Inflammatory macrophage treated with lipopolysaccharide for 1 hour (primary cell): ENCODE results near the gene AMZ1.
"Not testable (repeated sequence)": the region's sequence is repeated elsewhere in the genome, so short reads cannot be mapped to it uniquely, and the experiment has no call there.

Source experiments
- DNase-seq, 2 donors: peaks; one replicate each; pipeline ENCODE4 v3.0.0-alpha.2; 2020 to 2022

Gene AMZ1

GRCh38 chr7:2692543-2692942 lies 4.5 kb downstream of the AMZ1 start:
- no peak for DNase-seq

- DNase-seq, result peak; percentile 88 to 95
These were observed 5.6 kb downstream of the AMZ1 start for GRCh38 chr7:2693420-2694121.

DNA sequence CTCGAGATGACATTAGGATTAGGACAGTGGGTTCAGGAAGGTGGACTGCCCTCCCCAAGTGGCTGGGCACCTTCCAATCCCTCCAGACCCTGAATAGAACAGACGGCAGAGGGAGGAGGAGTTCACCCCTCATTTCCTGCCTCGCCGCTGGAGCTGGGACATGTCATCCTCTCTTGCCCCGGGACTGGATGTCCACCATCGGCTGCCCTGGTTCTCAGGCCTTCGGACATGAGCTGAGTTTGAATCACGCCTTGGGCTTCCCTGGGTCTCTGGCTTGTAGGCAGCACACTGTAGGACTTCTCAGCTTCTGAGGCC lies 6.1 kb downstream of the AMZ1 start:
- not testable (repeated sequence) for DNase-seq

- DNase-seq, result no peak
These were observed 10.7 kb downstream of the AMZ1 start for GRCh38 chr7:2698581-2699288.

DNA sequence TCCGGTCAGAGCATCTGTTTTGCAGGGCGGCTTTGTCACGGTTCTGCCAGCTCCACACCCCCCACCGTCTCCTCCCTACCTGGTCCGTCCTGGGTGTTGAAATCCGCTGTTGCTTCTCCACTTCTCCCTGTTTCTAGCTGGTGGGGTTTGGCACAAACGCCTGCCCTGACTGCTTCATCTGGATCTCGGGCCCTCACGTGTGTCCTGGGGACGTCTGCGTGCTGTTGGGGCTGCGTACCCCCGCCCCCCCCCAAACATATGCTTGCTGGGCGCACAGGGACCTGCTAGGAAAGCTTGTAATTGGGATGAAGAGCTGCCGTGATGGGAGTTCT lies 11.3 kb downstream of the AMZ1 start:
- DNase-seq, result no peak

- no peak for DNase-seq
These were observed 12.3 kb downstream of the AMZ1 start for GRCh38 chr7:2700141-2700850.

- no peak for DNase-seq
These were observed 13.4 kb downstream of the AMZ1 start for GRCh38 chr7:2701424-2701823.

- peak in 1 of 2 donors; percentile 40 for DNase-seq
These were observed 14.0 kb downstream of the AMZ1 start for GRCh38 chr7:2701832-2702593.

DNA sequence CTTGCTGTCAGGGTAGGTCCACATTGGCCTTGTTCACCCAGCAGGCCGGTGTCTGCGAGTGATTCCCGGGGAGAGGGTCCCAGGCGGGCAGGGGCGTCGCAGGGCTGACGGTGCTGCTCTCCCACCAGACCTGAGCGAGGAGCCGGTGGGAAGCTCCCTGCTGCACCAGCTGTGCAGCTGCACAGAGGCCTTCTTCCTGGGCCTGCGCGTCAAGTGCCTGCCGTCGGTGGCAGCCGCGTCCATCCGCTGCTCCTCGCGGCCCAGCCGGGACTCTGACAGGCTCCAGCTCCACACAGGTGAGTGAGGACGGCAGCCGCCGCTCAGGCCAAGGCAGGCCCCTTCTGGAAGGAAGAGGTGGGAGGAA lies 14.6 kb downstream of the AMZ1 start:
- no peak for DNase-seq

DNA sequence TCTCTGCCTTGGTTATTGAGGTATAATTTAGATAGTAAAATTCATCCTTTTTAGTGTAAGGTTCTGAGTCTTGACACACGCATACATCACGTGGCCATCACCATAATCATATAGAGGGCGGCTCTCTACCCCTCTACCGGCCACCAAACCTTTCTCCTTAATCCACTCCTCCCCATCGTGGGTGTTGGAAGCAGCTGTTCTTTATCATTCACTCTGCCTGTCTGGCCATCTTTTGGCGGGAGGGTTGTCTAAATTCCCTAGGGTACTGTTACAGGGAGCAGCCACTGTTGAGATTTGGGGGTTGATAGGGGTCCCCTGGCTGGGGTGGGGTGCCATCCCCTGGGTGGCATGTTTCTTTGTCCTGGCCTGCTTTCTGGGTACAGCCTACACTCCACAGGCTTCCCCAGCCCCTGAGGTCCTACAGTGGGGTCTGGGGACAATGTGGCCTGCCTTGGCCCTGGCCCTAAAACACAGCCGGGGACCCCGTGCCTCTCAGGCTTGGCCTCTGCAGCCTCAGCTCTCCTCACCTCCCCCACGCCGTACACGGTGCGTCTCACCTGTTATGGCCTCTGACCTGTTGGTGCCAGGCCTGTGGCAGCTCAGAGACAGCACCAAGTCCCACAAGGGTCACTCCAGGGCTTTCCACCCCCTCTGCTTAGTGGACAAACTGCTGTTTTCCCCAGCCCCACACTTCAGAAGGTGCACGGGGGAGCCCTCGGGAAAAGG lies 17.5 kb downstream of the AMZ1 start:
- no peak for DNase-seq

DNA sequence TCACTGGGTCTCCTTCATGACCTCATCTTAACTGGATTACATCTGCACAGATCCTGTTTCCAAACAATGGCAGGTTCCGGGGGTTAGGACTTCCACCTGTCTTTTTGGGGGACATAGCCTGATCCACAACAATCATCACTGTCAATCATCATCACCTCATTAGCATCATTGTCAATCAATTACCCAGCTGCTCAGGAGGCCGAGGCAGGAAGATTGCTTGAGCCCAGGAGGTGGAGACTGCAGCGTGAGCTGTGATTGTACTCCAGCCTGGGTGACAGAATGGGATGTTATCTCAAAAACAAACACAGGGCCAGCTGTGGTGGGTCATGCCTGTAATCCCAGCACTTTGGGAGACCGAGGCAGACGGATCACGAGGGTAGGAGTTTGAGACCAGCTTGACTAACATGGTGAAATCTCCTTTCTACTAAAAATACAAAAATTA lies 18.7 kb downstream of the AMZ1 start:
- no peak for DNase-seq

GRCh38 chr7:2707481-2707880 lies 19.5 kb downstream of the AMZ1 start:
- DNase-seq, result no peak

DNA sequence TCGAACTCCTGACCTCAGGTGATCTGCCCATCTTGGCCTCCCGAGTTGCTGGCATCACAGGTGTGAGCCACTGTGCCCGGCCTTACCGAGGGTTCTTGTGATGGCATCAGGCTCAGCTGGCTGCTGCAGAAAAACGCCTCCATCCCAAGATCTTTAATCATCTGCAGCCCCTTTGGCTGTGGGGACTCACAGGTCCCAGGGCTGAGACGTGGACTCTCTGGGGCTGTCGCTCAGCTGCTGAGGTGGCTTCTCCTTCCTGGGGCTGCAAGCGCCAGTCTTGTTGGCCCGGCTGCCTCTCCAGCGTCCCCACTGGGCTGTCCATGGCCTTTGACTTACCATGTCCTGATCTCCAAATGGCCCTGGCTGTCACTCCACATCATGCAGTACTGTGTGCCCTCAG lies 20.0 kb downstream of the AMZ1 start:
- no peak for DNase-seq

GRCh38 chr7:2708547-2709310 lies 20.7 kb downstream of the AMZ1 start:
- no peak for DNase-seq

GRCh38 chr7:2709553-2710285 lies 21.7 kb downstream of the AMZ1 start:
- DNase-seq, result peak in 1 of 2 donors; percentile 72

GRCh38 chr7:2710286-2710655 lies 22.3 kb downstream of the AMZ1 start:
- no peak for DNase-seq

- DNase-seq, result no peak
These were observed 23.0 kb downstream of the AMZ1 start for GRCh38 chr7:2710901-2711551.

GRCh38 chr7:2711895-2712675 lies 24.1 kb downstream of the AMZ1 start:
- DNase-seq, result no peak

DNA sequence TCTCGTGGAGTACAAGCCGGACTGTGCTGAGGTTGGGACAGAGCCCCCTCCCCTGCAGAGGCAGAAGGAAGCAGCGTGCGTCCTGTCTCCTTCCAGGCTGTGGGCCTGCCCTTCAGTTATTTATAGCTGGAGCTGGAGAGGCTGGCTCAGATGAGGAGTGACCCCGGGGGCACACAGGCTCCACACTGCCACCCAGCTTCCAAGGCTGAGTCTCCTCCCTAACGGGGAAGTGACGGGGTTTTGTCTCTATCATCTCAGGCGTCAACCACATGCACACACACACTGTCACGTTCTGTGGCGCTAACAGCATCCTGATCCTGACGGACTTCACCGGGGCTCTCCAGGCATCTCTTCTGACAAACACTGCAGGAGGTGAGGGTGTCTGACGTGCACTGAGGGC lies 25.4 kb downstream of the AMZ1 start:
- DNase-seq, result no peak

DNA sequence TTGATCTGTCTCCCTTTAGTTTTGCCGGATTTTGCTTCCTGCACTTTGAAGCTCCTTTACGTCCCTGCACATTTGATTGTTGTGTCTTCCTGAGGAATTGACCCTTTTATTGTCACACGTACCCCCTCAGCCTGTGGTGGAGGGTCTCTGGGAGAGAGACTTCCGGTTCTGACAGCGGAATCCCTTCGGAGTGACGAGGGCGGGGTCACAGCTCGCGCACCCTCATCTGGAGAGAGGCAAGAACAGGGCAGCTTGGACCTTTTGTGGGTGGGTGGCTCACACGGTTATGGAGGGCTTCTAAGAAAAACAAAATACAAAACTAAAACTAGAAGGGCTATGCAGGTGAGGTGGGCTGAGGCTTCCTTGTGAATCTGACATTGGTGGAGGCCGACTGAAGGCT lies 26.0 kb downstream of the AMZ1 start:
- no peak for DNase-seq
